Right lobe of liver (tissue), 4 donors: Measurements from ENCODE around the gene SHC3.

ENCODE experiments used
- CTCF ChIP-seq, 4 donors: fragments of 200-600 bp in 3 of 4; fragments of 450-650 bp in 1 of 4; IDR thresholded peaks; one replicate each; pipeline versions ENCODE4 v1.5.1 to v1.8.0; 2016 to 2022; ENCODE audit warnings: antibody characterized with exemption in 4 of 4, mild to moderate bottlenecking in 2 of 4
- POLR2A ChIP-seq: fragments of 450-650 bp; IDR thresholded peaks from one replicate; pipeline ENCODE4 v1.6.1; 2017; ENCODE audit warnings: antibody characterized with exemption, mild to moderate bottlenecking
- donor health status: DM: no; HTN: no; CAD: no.
- donor health status: DM: no; HTN: no; CAD: no.
- donor health status: DM: no; HTN: yes; CAD: no.

- TF ChIP-seq POLR2A (no peak), CTCF (IDR thresholded peaks at IDR 0.05) (no peak)
Measured at GRCh38 chr9:89153232-89154017, 25.2 kb downstream of the SHC3 start.
